ENCODE data around the gene MTG2. TPM values are rescaled to one million over a fixed set of nuclear protein-coding genes. Genes with fewer than 3 reads are reported as not detected.

MTG2 gene
- polyA plus RNA-seq (22.4 and 36.1 TPM in 2 replicates), polyA minus RNA-seq (21.3 and 23.1 TPM in 2 replicates)

GRCh38 chr20:62182469-62183425 lies at the start of gene MTG2:
Gene MTG2 (plus strand): TSS chr20:62183028. CDS start chr20:62193421, 10,393 bp downstream.
- peak within 1 kb of the TSS; percentile 92 for H3K4me2 ChIP-seq (ENCODE audit: low read length)
- no peaks in the 10 kb centered on the region for H3K9me2 ChIP-seq (ENCODE audit: insufficient read depth, low read length)
- H3K27ac ChIP-seq (ENCODE audit: low read length), result peak within 1 kb of the TSS; percentile 73
- peak within 1 kb of the TSS; percentile 88 for H3K9ac ChIP-seq (ENCODE audit: low read length)
- no peaks in the 10 kb centered on the region for H3K27me3 ChIP-seq (ENCODE audit: insufficient read depth, low read depth, low read length)
- H3K9me3 ChIP-seq (ENCODE audit: low read length), result no peaks in the 10 kb centered on the region
- peaks cover 17% of the 10 kb centered on the region for H3K79me2 ChIP-seq (replicated peaks; ENCODE audit: insufficient read depth, low read length)
- H3F3A ChIP-seq (ENCODE audit: insufficient read depth, low read length, poor library complexity, severe bottlenecking), result peaks cover 5% of the 10 kb centered on the region
- H4K20me1 ChIP-seq (ENCODE audit: insufficient read depth), result no peaks in the 10 kb centered on the region
- H2AFZ ChIP-seq (ENCODE audit: low read depth, low read length), result peak within 1 kb of the TSS; percentile 84
- peak within 1 kb of the TSS; percentile 93 for H3K4me3 ChIP-seq (ENCODE audit: low read length)
- TF ChIP-seq RAD21 (conservative IDR thresholded peaks at IDR 0.05) (peak; percentile 59), MXI1 (conservative IDR thresholded peaks at IDR 0.05; ENCODE audit: poor library complexity, severe bottlenecking) (peak; percentile 94), TAF1 (IDR thresholded peaks at IDR 0.05; ENCODE audit: low read depth) (no peak), EZH2 (IDR thresholded peaks at IDR 0.05; ENCODE audit: borderline replicate concordance, insufficient read depth, low read length, poor library complexity, severe bottlenecking) (no peak), REST (IDR thresholded peaks at IDR 0.05; ENCODE audit: borderline replicate concordance) (no peak), SMC3 (conservative IDR thresholded peaks at IDR 0.05; ENCODE audit: poor library complexity) (peak; percentile 62), EP300 (conservative IDR thresholded peaks at IDR 0.05; ENCODE audit: poor library complexity, severe bottlenecking) (peak; percentile 59), CTCF (IDR thresholded peaks at IDR 0.05; ENCODE audit: poor library complexity, severe bottlenecking) (peak; percentile 29), POLR2AphosphoS5 (IDR thresholded peaks at IDR 0.05) (peak; percentile 88)
- H3K36me3 ChIP-seq (ENCODE audit: insufficient read depth, low read length), result no peaks in the 10 kb centered on the region

- no peak overlapping the region for H3K9ac ChIP-seq (ENCODE audit: low read length)
- no peaks in the 10 kb centered on the region for H3K27me3 ChIP-seq (ENCODE audit: insufficient read depth, low read depth, low read length)
- no peaks in the 10 kb centered on the region for H3K9me3 ChIP-seq (ENCODE audit: low read length)
- no peak overlapping the region for H3K4me3 ChIP-seq (ENCODE audit: low read length)
- TF ChIP-seq TAF1 (IDR thresholded peaks at IDR 0.05; ENCODE audit: low read depth), result no peak
- TF ChIP-seq EZH2 (IDR thresholded peaks at IDR 0.05; ENCODE audit: borderline replicate concordance, insufficient read depth, low read length, poor library complexity, severe bottlenecking), result no peak
- no peak for TF ChIP-seq POLR2AphosphoS5 (IDR thresholded peaks at IDR 0.05)
- no peak for TF ChIP-seq EP300 (conservative IDR thresholded peaks at IDR 0.05; ENCODE audit: poor library complexity, severe bottlenecking)
- no peak for TF ChIP-seq RAD21 (conservative IDR thresholded peaks at IDR 0.05)
- TF ChIP-seq REST (IDR thresholded peaks at IDR 0.05; ENCODE audit: borderline replicate concordance), result no peak
- H3K27ac ChIP-seq (ENCODE audit: low read length), result no peak overlapping the region
- no peaks in the 10 kb centered on the region for H3K9me2 ChIP-seq (ENCODE audit: insufficient read depth, low read length)
- H3K4me2 ChIP-seq (ENCODE audit: low read length), result no peak overlapping the region
- H4K20me1 ChIP-seq (ENCODE audit: insufficient read depth), result peaks cover 22% of the 10 kb centered on the region
- no peaks in the 10 kb centered on the region for H3K36me3 ChIP-seq (ENCODE audit: insufficient read depth, low read length)
- no peaks in the 10 kb centered on the region for H3K79me2 ChIP-seq (replicated peaks; ENCODE audit: insufficient read depth, low read length)
- no peak overlapping the region for H2AFZ ChIP-seq (ENCODE audit: low read depth, low read length)
- H3F3A ChIP-seq (ENCODE audit: insufficient read depth, low read length, poor library complexity, severe bottlenecking), result no peaks in the 10 kb centered on the region
These were observed 49.6 kb upstream of the MTG2 start for GRCh38 chr20:62133051-62133845.

Data from neural cell (in vitro differentiated cells).